ENCODE measurements around the gene AGXT2.

The AGXT2 gene

GRCh38 chr5:35081134-35081533 is 33.4 kb upstream of the AGXT2 start:
- no peak overlapping the region for H3K27ac ChIP-seq (ENCODE audit: low read depth, low read length)
- no peaks in the 10 kb centered on the region for H3K27me3 ChIP-seq (ENCODE audit: control insufficient read depth in 1 of 2, insufficient read depth in 2 of 2, low read length in 2 of 2)
- no peaks in the 10 kb centered on the region for H3K9me3 ChIP-seq (ENCODE audit: low read length)
- H3K9ac ChIP-seq (ENCODE audit: low read length) = no peak overlapping the region
- peaks cover 5% of the 10 kb centered on the region for H3K4me1 ChIP-seq (ENCODE audit: insufficient read depth, low read length)
- H3K4me3 ChIP-seq (ENCODE audit: low read depth in 1 of 2, low read length in 2 of 2) = no peak overlapping the region
- no peaks in the 10 kb centered on the region for H3K36me3 ChIP-seq (ENCODE audit: insufficient read depth, low read length)

- H3K4me1 ChIP-seq (ENCODE audit: insufficient read depth, low read length) = no peaks in the 10 kb centered on the region
- H3K9me3 ChIP-seq (ENCODE audit: low read length) = no peaks in the 10 kb centered on the region
- H3K4me3 ChIP-seq (ENCODE audit: low read depth in 1 of 2, low read length in 2 of 2) = no peak overlapping the region
- H3K27me3 ChIP-seq (ENCODE audit: control insufficient read depth in 1 of 2, insufficient read depth in 2 of 2, low read length in 2 of 2) = no peaks in the 10 kb centered on the region
- H3K36me3 ChIP-seq (ENCODE audit: insufficient read depth, low read length) = no peaks in the 10 kb centered on the region
- no peak overlapping the region for H3K27ac ChIP-seq (ENCODE audit: low read depth, low read length)
- no peak overlapping the region for H3K9ac ChIP-seq (ENCODE audit: low read length)
Measured at GRCh38 chr5:35073160-35073559, 25.4 kb upstream of the AGXT2 start.

DNA sequence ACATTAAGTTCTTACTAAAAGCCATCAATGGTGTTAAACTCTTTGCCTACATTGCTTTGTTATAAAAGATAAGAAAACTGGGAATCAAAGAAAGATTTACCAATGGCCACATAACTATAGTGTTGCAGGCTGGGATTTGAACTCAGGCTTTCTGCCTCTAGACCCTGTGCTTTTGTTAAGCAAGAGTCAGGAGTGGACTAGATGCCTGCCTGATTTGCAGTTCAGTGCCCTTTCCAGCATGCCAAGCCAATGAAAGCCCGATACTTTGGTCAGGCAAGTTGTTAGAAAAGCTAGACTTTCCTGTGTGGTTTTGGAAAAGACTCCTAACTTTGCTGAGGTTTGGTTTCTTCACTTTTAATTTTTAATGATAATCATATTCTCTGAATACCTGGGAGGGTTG is 21.4 kb upstream of the AGXT2 start:
- no peaks in the 10 kb centered on the region for H3K4me1 ChIP-seq (ENCODE audit: insufficient read depth, low read length)
- no peak overlapping the region for H3K9ac ChIP-seq (ENCODE audit: low read length)
- H3K36me3 ChIP-seq (ENCODE audit: insufficient read depth, low read length) = no peaks in the 10 kb centered on the region
- no peak overlapping the region for H3K4me3 ChIP-seq (ENCODE audit: low read depth in 1 of 2, low read length in 2 of 2)
- H3K27ac ChIP-seq (ENCODE audit: low read depth, low read length) = no peak overlapping the region
- H3K9me3 ChIP-seq (ENCODE audit: low read length) = no peaks in the 10 kb centered on the region
- H3K27me3 ChIP-seq (ENCODE audit: control insufficient read depth in 1 of 2, insufficient read depth in 2 of 2, low read length in 2 of 2) = no peaks in the 10 kb centered on the region

DNA sequence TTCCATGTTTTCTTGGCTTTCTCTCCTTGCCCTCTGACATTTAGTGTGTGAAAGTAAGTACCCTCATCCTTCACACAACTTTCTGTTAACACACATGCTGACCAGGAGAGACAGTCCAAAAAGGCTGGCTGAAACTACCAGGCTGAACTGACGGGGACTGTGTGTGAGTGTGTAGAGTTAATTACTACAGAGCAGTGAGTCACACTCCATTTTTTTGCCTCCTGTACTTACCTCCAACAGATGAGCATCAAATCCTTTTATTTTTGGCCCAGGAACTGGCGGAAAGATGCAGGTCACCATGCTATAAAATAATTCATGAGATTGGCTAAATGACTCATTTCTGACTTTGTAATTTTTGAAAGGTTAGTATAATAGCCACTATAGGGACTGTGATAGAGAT is 20.2 kb upstream of the AGXT2 start:
- H3K9ac ChIP-seq (ENCODE audit: low read length) = no peak overlapping the region
- H3K27ac ChIP-seq (ENCODE audit: low read depth, low read length) = no peak overlapping the region
- H3K27me3 ChIP-seq (ENCODE audit: control insufficient read depth in 1 of 2, insufficient read depth in 2 of 2, low read length in 2 of 2) = no peaks in the 10 kb centered on the region
- peaks cover 5% of the 10 kb centered on the region for H3K4me1 ChIP-seq (ENCODE audit: insufficient read depth, low read length)
- no peak overlapping the region for H3K4me3 ChIP-seq (ENCODE audit: low read depth in 1 of 2, low read length in 2 of 2)
- H3K9me3 ChIP-seq (ENCODE audit: low read length) = no peaks in the 10 kb centered on the region
- H3K36me3 ChIP-seq (ENCODE audit: insufficient read depth, low read length) = no peaks in the 10 kb centered on the region

GRCh38 chr5:35066260-35066795 is 18.6 kb upstream of the AGXT2 start:
- peaks cover 20% of the 10 kb centered on the region for H3K4me1 ChIP-seq (ENCODE audit: insufficient read depth, low read length)
- H3K36me3 ChIP-seq (ENCODE audit: insufficient read depth, low read length) = no peaks in the 10 kb centered on the region
- H3K9me3 ChIP-seq (ENCODE audit: low read length) = no peaks in the 10 kb centered on the region
- no peak overlapping the region for H3K27ac ChIP-seq (ENCODE audit: low read depth, low read length)
- H3K27me3 ChIP-seq (ENCODE audit: control insufficient read depth in 1 of 2, insufficient read depth in 2 of 2, low read length in 2 of 2) = no peaks in the 10 kb centered on the region
- no peak overlapping the region for H3K4me3 ChIP-seq (ENCODE audit: low read depth in 1 of 2, low read length in 2 of 2)
- H3K9ac ChIP-seq (ENCODE audit: low read length) = no peak overlapping the region

GRCh38 chr5:35063414-35063813 is 15.7 kb upstream of the AGXT2 start:
- no peak overlapping the region for H3K27ac ChIP-seq (ENCODE audit: low read depth, low read length)
- H3K9me3 ChIP-seq (ENCODE audit: low read length) = no peaks in the 10 kb centered on the region
- peaks cover 23% of the 10 kb centered on the region for H3K4me1 ChIP-seq (ENCODE audit: insufficient read depth, low read length)

GRCh38 chr5:35061211-35061770 is 13.5 kb upstream of the AGXT2 start:
- no peaks in the 10 kb centered on the region for H3K36me3 ChIP-seq (ENCODE audit: insufficient read depth, low read length)

More at GRCh38 chr5:35063414-35063813, 15.7 kb upstream of the AGXT2 start:
- H3K9ac ChIP-seq (ENCODE audit: low read length) = no peak overlapping the region
- H3K36me3 ChIP-seq (ENCODE audit: insufficient read depth, low read length) = no peaks in the 10 kb centered on the region
- H3K4me3 ChIP-seq (ENCODE audit: low read depth in 1 of 2, low read length in 2 of 2) = no peak overlapping the region
- no peaks in the 10 kb centered on the region for H3K27me3 ChIP-seq (ENCODE audit: control insufficient read depth in 1 of 2, insufficient read depth in 2 of 2, low read length in 2 of 2)

GRCh38 chr5:35060236-35060635 is 12.5 kb upstream of the AGXT2 start:
- Histone ChIP-seq H3K27me3 (ENCODE audit: control insufficient read depth in 1 of 2, insufficient read depth in 2 of 2, low read length in 2 of 2) (no peaks in the 10 kb centered on the region), H3K9me3 (ENCODE audit: low read length) (no peaks in the 10 kb centered on the region), H3K27ac (ENCODE audit: low read depth, low read length) (no peak overlapping the region), H3K4me3 (ENCODE audit: low read depth in 1 of 2, low read length in 2 of 2) (no peak overlapping the region), H3K9ac (ENCODE audit: low read length) (no peak overlapping the region), H3K4me1 (ENCODE audit: insufficient read depth, low read length) (peaks cover 23% of the 10 kb centered on the region), H3K36me3 (ENCODE audit: insufficient read depth, low read length) (no peaks in the 10 kb centered on the region)

More at GRCh38 chr5:35061211-35061770, 13.5 kb upstream of the AGXT2 start:
- Histone ChIP-seq H3K9me3 (ENCODE audit: low read length) (no peaks in the 10 kb centered on the region), H3K9ac (ENCODE audit: low read length) (no peak overlapping the region), H3K27ac (ENCODE audit: low read depth, low read length) (no peak overlapping the region), H3K27me3 (ENCODE audit: control insufficient read depth in 1 of 2, insufficient read depth in 2 of 2, low read length in 2 of 2) (no peaks in the 10 kb centered on the region), H3K4me1 (ENCODE audit: insufficient read depth, low read length) (peaks cover 23% of the 10 kb centered on the region), H3K4me3 (ENCODE audit: low read depth in 1 of 2, low read length in 2 of 2) (no peak overlapping the region)

GRCh38 chr5:35059251-35059650 is 11.5 kb upstream of the AGXT2 start:
- peaks cover 23% of the 10 kb centered on the region for H3K4me1 ChIP-seq (ENCODE audit: insufficient read depth, low read length)
- H3K9ac ChIP-seq (ENCODE audit: low read length) = no peak overlapping the region
- no peaks in the 10 kb centered on the region for H3K27me3 ChIP-seq (ENCODE audit: control insufficient read depth in 1 of 2, insufficient read depth in 2 of 2, low read length in 2 of 2)
- H3K4me3 ChIP-seq (ENCODE audit: low read depth in 1 of 2, low read length in 2 of 2) = no peak overlapping the region
- H3K27ac ChIP-seq (ENCODE audit: low read depth, low read length) = no peak overlapping the region
- H3K36me3 ChIP-seq (ENCODE audit: insufficient read depth, low read length) = no peaks in the 10 kb centered on the region
- H3K9me3 ChIP-seq (ENCODE audit: low read length) = no peaks in the 10 kb centered on the region

DNA sequence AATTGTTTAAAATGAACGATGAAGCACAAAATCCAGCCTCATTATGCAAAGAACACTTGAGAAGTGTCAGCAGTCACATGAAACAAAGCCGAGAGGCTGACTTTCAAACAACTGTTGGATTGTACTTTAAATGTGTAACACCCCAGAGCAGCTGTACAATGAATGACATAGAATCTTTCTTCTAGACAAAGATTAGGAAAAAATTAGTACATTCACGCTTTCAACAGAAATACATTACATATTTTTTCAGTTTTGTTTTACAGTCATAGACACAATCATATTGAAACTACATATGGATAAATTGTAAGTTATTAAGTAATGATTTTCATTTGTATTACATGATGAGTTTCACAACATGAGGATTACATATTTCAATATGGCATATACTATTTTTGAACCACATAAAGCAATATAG is 10.6 kb upstream of the AGXT2 start:
- H3K27ac ChIP-seq (ENCODE audit: low read depth, low read length) = no peak overlapping the region
- H3K27me3 ChIP-seq (ENCODE audit: control insufficient read depth in 1 of 2, insufficient read depth in 2 of 2, low read length in 2 of 2) = no peaks in the 10 kb centered on the region
- no peak overlapping the region for H3K4me3 ChIP-seq (ENCODE audit: low read depth in 1 of 2, low read length in 2 of 2)
- H3K4me1 ChIP-seq (ENCODE audit: insufficient read depth, low read length) = peaks cover 22% of the 10 kb centered on the region
- H3K9ac ChIP-seq (ENCODE audit: low read length) = no peak overlapping the region
- no peaks in the 10 kb centered on the region for H3K9me3 ChIP-seq (ENCODE audit: low read length)
- H3K36me3 ChIP-seq (ENCODE audit: insufficient read depth, low read length) = no peaks in the 10 kb centered on the region

DNA sequence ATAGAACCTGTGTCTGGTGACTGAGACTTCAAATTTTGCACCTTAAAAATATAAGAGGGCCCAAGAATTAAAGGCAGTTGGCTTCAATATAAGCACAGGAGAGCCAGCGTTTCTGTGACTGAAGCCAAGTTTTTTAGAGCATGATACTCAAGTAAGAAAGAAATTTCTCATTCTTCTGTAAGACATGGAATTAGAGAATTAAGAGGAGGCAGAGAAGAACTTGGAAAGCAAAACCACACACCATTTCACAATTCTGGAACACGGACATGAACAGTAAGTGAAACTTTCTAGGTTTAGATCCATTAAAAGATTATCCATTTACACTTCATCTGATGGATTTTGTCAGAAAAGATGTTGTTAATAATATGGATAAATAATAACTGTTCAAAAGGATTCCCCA is 8.9 kb upstream of the AGXT2 start:
- no peaks in the 10 kb centered on the region for H3K27me3 ChIP-seq (ENCODE audit: control insufficient read depth in 1 of 2, insufficient read depth in 2 of 2, low read length in 2 of 2)
- H3K4me3 ChIP-seq (ENCODE audit: low read depth in 1 of 2, low read length in 2 of 2) = no peak overlapping the region
- H3K9ac ChIP-seq (ENCODE audit: low read length) = no peak overlapping the region
- no peaks in the 10 kb centered on the region for H3K9me3 ChIP-seq (ENCODE audit: low read length)
- no peak overlapping the region for H3K27ac ChIP-seq (ENCODE audit: low read depth, low read length)
- no peaks in the 10 kb centered on the region for H3K36me3 ChIP-seq (ENCODE audit: insufficient read depth, low read length)
- peaks cover 7% of the 10 kb centered on the region for H3K4me1 ChIP-seq (ENCODE audit: insufficient read depth, low read length)

- Histone ChIP-seq H3K9ac (ENCODE audit: low read length) (no peak overlapping the region), H3K4me3 (ENCODE audit: low read depth in 1 of 2, low read length in 2 of 2) (no peak overlapping the region), H3K9me3 (ENCODE audit: low read length) (no peaks in the 10 kb centered on the region), H3K27ac (ENCODE audit: low read depth, low read length) (no peak overlapping the region), H3K36me3 (ENCODE audit: insufficient read depth, low read length) (no peaks in the 10 kb centered on the region), H3K27me3 (ENCODE audit: control insufficient read depth in 1 of 2, insufficient read depth in 2 of 2, low read length in 2 of 2) (no peaks in the 10 kb centered on the region), H3K4me1 (ENCODE audit: insufficient read depth, low read length) (no peaks in the 10 kb centered on the region)
Measured at GRCh38 chr5:35052838-35053237, 5.1 kb upstream of the AGXT2 start.
